Measurements from ENCODE around the gene ALB.

Gene ALB

GRCh38 chr4:73448448-73449203 lies 44.5 kb downstream of the ALB start:
- H3K27me3 Mint-ChIP-seq: no peaks in the 10 kb centered on the region
- H3K4me1 Mint-ChIP-seq: no peaks in the 10 kb centered on the region
- H3K27ac Mint-ChIP-seq: no peak overlapping the region
- no peak for ATAC-seq
- no peak overlapping the region for H3K4me3 Mint-ChIP-seq
- H3K36me3 Mint-ChIP-seq: no peaks in the 10 kb centered on the region
- no peaks in the 10 kb centered on the region for H3K9me3 Mint-ChIP-seq

- no peak overlapping the region for H3K4me3 Mint-ChIP-seq
- no peak for ATAC-seq
- no peaks in the 10 kb centered on the region for H3K27me3 Mint-ChIP-seq
- no peaks in the 10 kb centered on the region for H3K36me3 Mint-ChIP-seq
- H3K9me3 Mint-ChIP-seq: no peaks in the 10 kb centered on the region
- no peak overlapping the region for H3K27ac Mint-ChIP-seq
- no peaks in the 10 kb centered on the region for H3K4me1 Mint-ChIP-seq
These were observed 46.4 kb downstream of the ALB start for GRCh38 chr4:73450398-73451004.

- H3K9me3 Mint-ChIP-seq: no peaks in the 10 kb centered on the region
- H3K4me1 Mint-ChIP-seq: no peaks in the 10 kb centered on the region
- H3K36me3 Mint-ChIP-seq: no peaks in the 10 kb centered on the region
- peaks cover 5% of the 10 kb centered on the region for H3K27me3 Mint-ChIP-seq
- H3K4me3 Mint-ChIP-seq: no peak overlapping the region
- no peak for ATAC-seq
- no peak overlapping the region for H3K27ac Mint-ChIP-seq
These were observed 47.3 kb downstream of the ALB start for GRCh38 chr4:73451404-73451803.

GRCh38 chr4:73451981-73452747 lies 48.1 kb downstream of the ALB start:
- no peak overlapping the region for H3K27ac Mint-ChIP-seq
- peaks cover 9% of the 10 kb centered on the region for H3K27me3 Mint-ChIP-seq
- H3K36me3 Mint-ChIP-seq: no peaks in the 10 kb centered on the region
- H3K4me1 Mint-ChIP-seq: no peaks in the 10 kb centered on the region
- H3K9me3 Mint-ChIP-seq: no peaks in the 10 kb centered on the region
- H3K4me3 Mint-ChIP-seq: no peak overlapping the region
- ATAC-seq: no peak

- Mint-ChIP-seq H3K4me3 (no peak overlapping the region), H3K27ac (no peak overlapping the region), H3K36me3 (no peaks in the 10 kb centered on the region), H3K4me1 (no peaks in the 10 kb centered on the region), H3K9me3 (no peaks in the 10 kb centered on the region), H3K27me3 (peaks cover 18% of the 10 kb centered on the region)
- ATAC-seq: peak; percentile 24
These were observed 49.0 kb downstream of the ALB start for GRCh38 chr4:73452953-73453700.

- H3K27me3 Mint-ChIP-seq: peaks cover 23% of the 10 kb centered on the region
- H3K36me3 Mint-ChIP-seq: no peaks in the 10 kb centered on the region
- no peaks in the 10 kb centered on the region for H3K4me1 Mint-ChIP-seq
- no peaks in the 10 kb centered on the region for H3K9me3 Mint-ChIP-seq
- no peak overlapping the region for H3K4me3 Mint-ChIP-seq
- ATAC-seq: no peak
- no peak overlapping the region for H3K27ac Mint-ChIP-seq
These were observed 49.6 kb downstream of the ALB start for GRCh38 chr4:73453701-73454005.

- H3K4me1 Mint-ChIP-seq: no peaks in the 10 kb centered on the region
- H3K36me3 Mint-ChIP-seq: no peaks in the 10 kb centered on the region
These were observed 50.8 kb downstream of the ALB start for GRCh38 chr4:73454920-73455319.

GRCh38 chr4:73456177-73457022 lies 52.3 kb downstream of the ALB start:
- Mint-ChIP-seq H3K4me3 (no peak overlapping the region), H3K4me1 (peaks cover 5% of the 10 kb centered on the region), H3K36me3 (no peaks in the 10 kb centered on the region), H3K9me3 (peaks cover 3% of the 10 kb centered on the region), H3K27ac (no peak overlapping the region), H3K27me3 (peaks cover 34% of the 10 kb centered on the region)
- ATAC-seq: no peak

More at GRCh38 chr4:73454920-73455319, 50.8 kb downstream of the ALB start:
- ATAC-seq: no peak
- Mint-ChIP-seq H3K9me3 (no peaks in the 10 kb centered on the region), H3K27ac (no peak overlapping the region), H3K27me3 (peaks cover 26% of the 10 kb centered on the region), H3K4me3 (no peak overlapping the region)

- ATAC-seq: no peak
- peaks cover 3% of the 10 kb centered on the region for H3K9me3 Mint-ChIP-seq
- H3K4me3 Mint-ChIP-seq: no peak overlapping the region
- H3K36me3 Mint-ChIP-seq: no peaks in the 10 kb centered on the region
- peaks cover 5% of the 10 kb centered on the region for H3K4me1 Mint-ChIP-seq
- H3K27me3 Mint-ChIP-seq: peaks cover 35% of the 10 kb centered on the region
- H3K27ac Mint-ChIP-seq: no peak overlapping the region
These were observed 54.3 kb downstream of the ALB start for GRCh38 chr4:73458184-73459047.

GRCh38 chr4:73459048-73459421 lies 54.9 kb downstream of the ALB start:
- Mint-ChIP-seq H3K27me3 (peaks cover 35% of the 10 kb centered on the region), H3K9me3 (peaks cover 3% of the 10 kb centered on the region), H3K27ac (no peak overlapping the region), H3K4me1 (peaks cover 5% of the 10 kb centered on the region), H3K36me3 (no peaks in the 10 kb centered on the region), H3K4me3 (no peak overlapping the region)
- ATAC-seq: no peak

- peaks cover 5% of the 10 kb centered on the region for H3K4me1 Mint-ChIP-seq
- H3K9me3 Mint-ChIP-seq: peaks cover 3% of the 10 kb centered on the region
These were observed 56.9 kb downstream of the ALB start for GRCh38 chr4:73460913-73461522.

GRCh38 chr4:73468170-73468569 lies 64.1 kb downstream of the ALB start:
- H3K27me3 Mint-ChIP-seq: peaks cover 25% of the 10 kb centered on the region
- ATAC-seq: no peak
- H3K27ac Mint-ChIP-seq: no peak overlapping the region
- H3K4me1 Mint-ChIP-seq: no peaks in the 10 kb centered on the region
- no peaks in the 10 kb centered on the region for H3K36me3 Mint-ChIP-seq
- H3K4me3 Mint-ChIP-seq: no peak overlapping the region
- H3K9me3 Mint-ChIP-seq: no peaks in the 10 kb centered on the region

More at GRCh38 chr4:73460913-73461522, 56.9 kb downstream of the ALB start:
- Mint-ChIP-seq H3K36me3 (no peaks in the 10 kb centered on the region), H3K27me3 (peaks cover 34% of the 10 kb centered on the region), H3K27ac (no peak overlapping the region), H3K4me3 (no peak overlapping the region)
- ATAC-seq: no peak

- H3K9me3 Mint-ChIP-seq: peaks cover 9% of the 10 kb centered on the region
- no peaks in the 10 kb centered on the region for H3K36me3 Mint-ChIP-seq
- ATAC-seq: no peak
- no peaks in the 10 kb centered on the region for H3K4me1 Mint-ChIP-seq
- H3K27me3 Mint-ChIP-seq: peaks cover 29% of the 10 kb centered on the region
- H3K4me3 Mint-ChIP-seq: no peak overlapping the region
- H3K27ac Mint-ChIP-seq: no peak overlapping the region
These were observed 66.6 kb downstream of the ALB start for GRCh38 chr4:73470728-73471127.
